Right atrium auricular region (tissue), 2 donors: Measurements from ENCODE around the gene EFCC1. TPM values are rescaled to one million over a fixed set of nuclear protein-coding genes. Genes with fewer than 3 reads are reported as not detected.

Experiments
- DNase-seq: peaks from one replicate; pipeline ENCODE4 v3.0.0-alpha.2; 2019; ENCODE audit warnings: low spot score
- H3K27ac ChIP-seq, 2 donors: fragments of 200-600 bp; sonication (generic); 1 replicate in 1 of 2; 2 replicates in 1 of 2; pipeline ENCODE4 v1.5.1; 2016 to 2019
- H3K27me3 ChIP-seq, 2 donors: fragments of 200-600 bp; sonication (generic); one replicate each; pipeline versions ENCODE4 v1.5.1 to v1.6.0; 2017 to 2019
- H3K36me3 ChIP-seq: fragments of 200-600 bp; sonication (generic); one replicate; pipeline ENCODE4 v1.5.1; 2016
- H3K4me1 ChIP-seq, 2 donors: fragments of 200-600 bp; sonication (generic); one replicate each; pipeline versions ENCODE4 v1.5.1 to v1.6.0; 2017 to 2019
- H3K4me3 ChIP-seq, 2 donors: fragments of 200-600 bp; sonication (generic); 1 replicate in 1 of 2; 2 replicates in 1 of 2; pipeline ENCODE4 v1.5.1; 2017 to 2019; ENCODE audit warnings: mild to moderate bottlenecking in 1 of 2, moderate library complexity in 1 of 2
- H3K9me3 ChIP-seq, 2 donors: fragments of 200-600 bp; sonication (generic); one replicate each; pipeline ENCODE4 v1.5.1; 2019
- total RNA-seq, 2 donors: library from RNA; depleted of rRNA; stranded (reverse); fragments of >200 nt; gene quantifications; one replicate each; pipeline ENCODE4 v1.1.0, GENCODE V29; 2016
- TF ChIP-seq, protein P1 (sequence below), 2 donors: fragments of 200-600 bp; sonication (generic); IDR thresholded peaks; one replicate each; pipeline ENCODE4 v1.5.1; 2019; ENCODE audit warnings: antibody characterized with exemption in 2 of 2

The EFCC1 gene
- total RNA-seq, 2 donors from 2014 or later = 1.2 to 1.5 TPM

DNA sequence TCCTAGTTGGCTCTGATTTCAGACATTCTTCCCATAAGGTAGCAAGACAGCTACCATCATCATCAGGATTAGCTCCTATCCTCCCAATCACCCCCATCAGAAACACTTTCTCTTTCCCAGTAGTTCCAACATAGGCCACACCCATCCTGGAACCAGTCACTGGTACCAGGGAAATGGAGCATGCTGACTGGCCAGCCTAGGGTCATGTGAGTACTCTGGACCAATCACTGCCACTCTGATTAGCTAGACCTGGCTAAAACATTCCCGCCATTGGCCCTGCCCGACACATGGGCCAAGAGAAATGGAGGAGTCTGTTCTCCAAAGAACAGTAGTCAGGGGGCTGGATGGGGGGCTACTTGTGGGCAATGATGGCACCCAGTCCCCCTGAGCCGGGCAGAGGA is 12.4 kb downstream of the EFCC1 start:
- no peaks in the 10 kb centered on the region for H3K27me3 ChIP-seq
- no peaks in the 10 kb centered on the region for H3K9me3 ChIP-seq
- H3K27ac ChIP-seq = peak overlapping the region; percentile 73 to 78
- H3K4me1 ChIP-seq = peaks cover 0 to 47% of the 10 kb centered on the region in 2 donors
- H3K4me3 ChIP-seq = no peak overlapping the region
- no peaks in the 10 kb centered on the region for H3K36me3 ChIP-seq
- TF ChIP-seq, protein P1, sequence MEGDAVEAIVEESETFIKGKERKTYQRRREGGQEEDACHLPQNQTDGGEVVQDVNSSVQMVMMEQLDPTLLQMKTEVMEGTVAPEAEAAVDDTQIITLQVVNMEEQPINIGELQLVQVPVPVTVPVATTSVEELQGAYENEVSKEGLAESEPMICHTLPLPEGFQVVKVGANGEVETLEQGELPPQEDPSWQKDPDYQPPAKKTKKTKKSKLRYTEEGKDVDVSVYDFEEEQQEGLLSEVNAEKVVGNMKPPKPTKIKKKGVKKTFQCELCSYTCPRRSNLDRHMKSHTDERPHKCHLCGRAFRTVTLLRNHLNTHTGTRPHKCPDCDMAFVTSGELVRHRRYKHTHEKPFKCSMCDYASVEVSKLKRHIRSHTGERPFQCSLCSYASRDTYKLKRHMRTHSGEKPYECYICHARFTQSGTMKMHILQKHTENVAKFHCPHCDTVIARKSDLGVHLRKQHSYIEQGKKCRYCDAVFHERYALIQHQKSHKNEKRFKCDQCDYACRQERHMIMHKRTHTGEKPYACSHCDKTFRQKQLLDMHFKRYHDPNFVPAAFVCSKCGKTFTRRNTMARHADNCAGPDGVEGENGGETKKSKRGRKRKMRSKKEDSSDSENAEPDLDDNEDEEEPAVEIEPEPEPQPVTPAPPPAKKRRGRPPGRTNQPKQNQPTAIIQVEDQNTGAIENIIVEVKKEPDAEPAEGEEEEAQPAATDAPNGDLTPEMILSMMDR (IDR thresholded peaks at IDR 0.05) = no peak
- DNase-seq = no peak

DNA sequence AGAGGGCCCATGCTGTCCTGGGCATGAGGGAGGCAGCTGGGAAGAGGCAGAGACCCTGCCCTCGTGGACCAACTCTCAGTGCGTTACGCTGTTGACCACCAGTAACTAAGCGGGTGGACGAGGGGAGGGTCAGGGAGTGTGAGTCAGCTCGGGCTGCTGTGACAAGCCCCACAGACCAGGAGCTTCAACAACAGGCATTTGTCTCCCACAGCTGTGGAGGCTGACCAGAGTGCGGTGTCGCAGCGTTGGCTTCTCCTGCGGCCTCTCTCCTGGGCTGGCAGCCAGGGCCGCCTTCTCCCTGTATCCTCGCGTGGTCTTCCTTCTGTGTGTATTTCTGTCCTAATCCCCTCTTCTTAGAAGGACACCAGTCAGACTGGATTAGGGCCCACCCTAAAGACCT is 13.0 kb downstream of the EFCC1 start:
- Histone ChIP-seq H3K4me3 (no peak overlapping the region), H3K27me3 (no peaks in the 10 kb centered on the region), H3K4me1 (peaks cover 0 to 50% of the 10 kb centered on the region in 2 donors), H3K36me3 (no peaks in the 10 kb centered on the region), H3K9me3 (no peaks in the 10 kb centered on the region), H3K27ac (peak overlapping the region; percentile 73 to 78)
- no peak for DNase-seq
- TF ChIP-seq, protein P1 (IDR thresholded peaks at IDR 0.05) = no peak

DNA sequence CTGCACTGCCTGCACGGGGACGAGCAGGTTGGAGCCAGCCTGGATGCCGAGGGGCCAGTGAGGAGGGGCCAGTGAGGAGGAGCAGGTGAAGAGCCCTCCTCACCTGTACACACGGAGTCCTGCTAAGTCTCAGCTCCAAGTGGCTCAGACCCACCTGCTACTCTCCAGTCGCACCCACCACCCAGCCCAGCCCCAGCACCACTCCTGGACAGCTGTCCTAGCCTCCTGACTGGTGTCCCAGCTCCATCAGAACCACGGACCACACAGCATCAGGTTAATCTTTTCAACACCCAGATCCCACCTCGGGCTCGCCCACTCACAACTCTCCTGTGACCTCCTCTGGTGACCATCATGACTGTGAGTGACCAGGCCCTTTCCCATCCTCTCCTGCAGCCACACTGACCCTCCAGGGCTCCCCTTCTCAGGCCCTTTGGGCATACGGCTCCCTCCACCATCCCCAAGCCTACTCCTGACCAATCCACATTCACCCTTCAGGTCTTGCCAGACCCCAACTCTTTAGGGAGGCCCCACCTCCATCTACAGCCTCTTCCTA is 13.8 kb downstream of the EFCC1 start:
- H3K9me3 ChIP-seq = no peaks in the 10 kb centered on the region
- H3K27ac ChIP-seq = peak overlapping the region; percentile 73 to 78
- no peak for DNase-seq
- H3K27me3 ChIP-seq = no peaks in the 10 kb centered on the region
- H3K4me3 ChIP-seq = no peak overlapping the region
- TF ChIP-seq, protein P1 (IDR thresholded peaks at IDR 0.05) = no peak
- H3K36me3 ChIP-seq = no peaks in the 10 kb centered on the region
- peaks cover 0 to 50% of the 10 kb centered on the region in 2 donors for H3K4me1 ChIP-seq

DNA sequence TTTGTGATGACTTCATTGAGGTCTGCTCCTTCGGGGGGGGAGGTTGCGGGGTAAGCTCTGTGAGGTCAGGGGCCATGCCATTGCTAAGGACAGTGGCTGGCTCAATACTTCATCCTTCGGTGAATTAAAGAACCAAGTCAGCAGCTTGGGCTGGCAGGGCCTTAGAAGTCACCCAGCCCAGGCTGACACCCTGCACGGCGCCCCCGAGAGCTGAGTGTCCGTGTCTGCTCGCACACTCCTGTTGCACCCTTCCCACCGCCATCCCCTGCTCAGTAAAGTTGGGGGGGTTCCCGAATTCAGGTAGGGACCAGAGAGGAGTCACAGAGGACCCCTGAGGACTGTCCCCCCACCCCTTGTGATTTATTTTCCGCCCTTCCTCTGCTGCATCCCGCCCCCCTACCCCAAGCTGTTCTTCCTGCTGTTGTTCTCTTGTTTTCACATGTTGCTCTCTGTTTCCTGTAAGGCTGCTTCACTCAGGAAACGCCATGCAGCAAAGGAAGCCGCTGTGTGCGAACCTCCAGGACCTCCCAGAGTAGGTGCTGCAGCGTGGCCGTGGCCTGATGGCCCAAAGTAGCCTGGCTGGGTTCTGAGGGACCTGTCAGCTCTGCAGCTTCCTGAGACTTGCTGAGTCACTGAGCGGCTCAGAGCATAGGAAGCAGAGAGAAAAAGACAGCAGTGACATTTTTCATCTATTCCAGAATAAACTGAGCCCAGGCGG is 14.4 kb downstream of the EFCC1 start:
- no peaks in the 10 kb centered on the region for H3K9me3 ChIP-seq
- peak overlapping the region; percentile 73 to 78 for H3K27ac ChIP-seq
- TF ChIP-seq, protein P1 (IDR thresholded peaks at IDR 0.05) = no peak
- no peaks in the 10 kb centered on the region for H3K36me3 ChIP-seq
- H3K27me3 ChIP-seq = no peaks in the 10 kb centered on the region
- no peak for DNase-seq
- H3K4me3 ChIP-seq = no peak overlapping the region
- peaks cover 0 to 50% of the 10 kb centered on the region in 2 donors for H3K4me1 ChIP-seq

DNA sequence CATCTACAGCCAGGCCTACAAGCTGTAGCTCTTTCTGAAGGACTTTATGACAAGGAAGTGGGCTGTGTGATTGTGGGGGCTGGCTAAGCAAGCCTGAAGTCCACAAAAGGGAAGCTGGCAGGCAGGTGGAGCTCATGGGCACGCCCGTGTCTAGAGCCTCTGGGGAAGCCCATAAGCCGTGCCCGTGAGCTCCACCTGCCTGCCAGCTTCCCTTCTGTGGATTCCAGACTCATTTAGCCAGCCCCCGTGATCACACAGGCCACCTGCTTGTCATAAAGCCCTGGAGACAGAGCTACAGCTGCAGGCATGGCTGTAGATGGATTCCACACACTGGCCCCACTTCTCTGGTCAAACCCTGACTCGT is 15.2 kb downstream of the EFCC1 start:
- peak overlapping the region; percentile 73 to 78 for H3K27ac ChIP-seq
- no peaks in the 10 kb centered on the region for H3K36me3 ChIP-seq
- no peak for DNase-seq
- H3K4me3 ChIP-seq = no peak overlapping the region
- TF ChIP-seq, protein P1 (IDR thresholded peaks at IDR 0.05) = peak in 1 of 2 donors; percentile 15
- H3K9me3 ChIP-seq = no peaks in the 10 kb centered on the region
- H3K4me1 ChIP-seq = peaks cover 0 to 56% of the 10 kb centered on the region in 2 donors
- no peaks in the 10 kb centered on the region for H3K27me3 ChIP-seq
